Psoas muscle (tissue), 8 donors: ENCODE measurements around the gene SEPHS1. TPM values are rescaled to one million over a fixed set of nuclear protein-coding genes. Genes with fewer than 3 reads are reported as not detected.
A peak's percentile ranks its signal among the peaks of the same experiment; 100 is the strongest.

ENCODE experiments used
- ATAC-seq, 4 donors: fragments of 200-7000 bp; cut with Tn5 transposase; one replicate each; pipeline ENCODE4 v1.9.1; 2020; ENCODE audit warnings: moderate library complexity in 3 of 4, mild to moderate bottlenecking in 2 of 4
- DNase-seq, 2 donors: peaks; one replicate each; pipeline ENCODE4 v3.0.0-alpha.2; 2020
- H3K27ac ChIP-seq: fragments of 200-600 bp; one replicate; pipeline ENCODE4 v1.8.0; 2022
- H3K27me3 ChIP-seq, 3 donors: fragments of 200-600 bp in 1 of 3; one replicate each; pipeline versions ENCODE4 v1.6.1 to v1.8.0; 2013 to 2022; ENCODE audit warnings: low read length in 2 of 3, mild to moderate bottlenecking in 2 of 3, moderate library complexity in 1 of 3; ENCODE audit not compliant: insufficient read depth in 3 of 3
- H3K36me3 ChIP-seq, 2 donors: fragments of 200-600 bp in 1 of 2; one replicate each; pipeline versions ENCODE4 v1.6.1 to v1.8.0; 2013 to 2022; ENCODE audit warnings: low read depth in 1 of 2, mild to moderate bottlenecking in 1 of 2, moderate library complexity in 1 of 2; ENCODE audit not compliant: insufficient read depth in 1 of 2
- H3K4me1 ChIP-seq: fragments of 200-600 bp; one replicate; pipeline ENCODE4 v1.8.0; 2022
- H3K4me3 ChIP-seq: fragments of 200-600 bp; one replicate; pipeline ENCODE4 v1.8.0; 2022; ENCODE audit warnings: mild to moderate bottlenecking
- H3K9me3 ChIP-seq: fragments of 200-600 bp; one replicate; pipeline ENCODE4 v1.8.0; 2022
- CTCF ChIP-seq: fragments of 200-600 bp; IDR thresholded peaks from one replicate; pipeline ENCODE4 v1.8.0; 2022; ENCODE audit warnings: antibody characterized with exemption
- WGBS, 3 donors: extraction: QIAGEN DNeasy Blood & Tissue Kit; methylation state at CpG; one replicate each; pipeline versions ENCODE4 v1.1.6 to v1.1.7; 2013; 5-methylcytosine and 5-hydroxymethylcytosine counted together
- intact Hi-C, 2 donors: fragments of 100-400 bp; cut with DNase I; formaldehyde crosslinking; loops; one replicate each; pipeline versions ENCODE4 v1.11.0 to v1.14.2; 2022
- polyA plus RNA-seq, 3 donors: library from polyadenylated mRNA; stranded (reverse); fragments of 200-250 nt; gene quantifications; one replicate each; pipeline ENCODE4 v1.2.3, GENCODE V29; 2013
- total RNA-seq, 4 donors: library from RNA; stranded (reverse); fragmentation: NEBNext Ultra II Directional in 2 of 4; extraction: Animal tissue kit (Norgen Biotek cat#: 25700) in 2 of 4; gene quantifications; one replicate each; pipeline versions ENCODE4 v1.2.1 to v1.2.4, GENCODE V29; 2021 to 2023
- donor health status: healthy with polysubstance abuse.
- donor health status: DM: no; HTN: no; CAD: no; lungs with moderate emphysema.
- donor health status: Bipolar disorder and iron deficiency.
- donor health status: healthy.
- donor health status: DM: yes; HTN: yes; CAD: no.
- donor health status: DM: no; HTN: no; CAD: no.
- donor health status: DM: no; HTN: no; CAD: no.
- donor health status: DM: yes; HTN: yes; CAD: no.

Gene SEPHS1
- total and polyA plus RNA-seq, 7 donors, result 25.1 to 61.0 (median 27.1) TPM

GRCh38 chr10:13393640-13394039, 45.5 kb upstream of the SEPHS1 start:
- H3K27ac ChIP-seq, result no peak overlapping the region
- no peak for DNase-seq
- intact Hi-C loops, result no loop called here
- no peaks in the 10 kb centered on the region for H3K9me3 ChIP-seq
- ATAC-seq, result no peak
- TF ChIP-seq CTCF, result no peak
- no peak overlapping the region for H3K4me3 ChIP-seq
- 57 to 73% (median 58%) methylated on average over 4 of the region's 4 CpGs for WGBS, 3 donors
- peaks cover 0 to 3% (median 0%) of the 10 kb centered on the region in 3 donors for H3K27me3 ChIP-seq
- H3K36me3 ChIP-seq, result no peaks in the 10 kb centered on the region
- no peaks in the 10 kb centered on the region for H3K4me1 ChIP-seq

- Histone ChIP-seq H3K27ac (no peak overlapping the region), H3K4me1 (no peaks in the 10 kb centered on the region), H3K4me3 (no peak overlapping the region), H3K27me3 (peaks cover 0 to 3% (median 0%) of the 10 kb centered on the region in 3 donors), H3K36me3 (no peaks in the 10 kb centered on the region), H3K9me3 (no peaks in the 10 kb centered on the region)
- intact Hi-C loops, result no loop called here
- 81 to 89% (median 88%) methylated on average over 5 of the region's 5 CpGs for WGBS, 3 donors
- ATAC-seq (no peak), DNase-seq (no peak)
- TF ChIP-seq CTCF, result no peak
Observed at GRCh38 chr10:13392701-13393100, 44.6 kb upstream of the SEPHS1 start.

- DNase-seq (no peak), ATAC-seq (peak in 1 of 4 donors; percentile 54)
- intact Hi-C loops, result no loop called here
- Histone ChIP-seq H3K36me3 (no peaks in the 10 kb centered on the region), H3K27ac (no peak overlapping the region), H3K4me1 (no peaks in the 10 kb centered on the region), H3K4me3 (peak overlapping the region; percentile 26), H3K27me3 (peaks cover 0 to 8% (median 0%) of the 10 kb centered on the region in 3 donors), H3K9me3 (no peaks in the 10 kb centered on the region)
- WGBS, 3 donors, result 28 to 44% (median 33%) methylated on average over 20 of the region's 20 CpGs
- no peak for TF ChIP-seq CTCF
Observed at GRCh38 chr10:13390604-13391522, 42.8 kb upstream of the SEPHS1 start.

DNA sequence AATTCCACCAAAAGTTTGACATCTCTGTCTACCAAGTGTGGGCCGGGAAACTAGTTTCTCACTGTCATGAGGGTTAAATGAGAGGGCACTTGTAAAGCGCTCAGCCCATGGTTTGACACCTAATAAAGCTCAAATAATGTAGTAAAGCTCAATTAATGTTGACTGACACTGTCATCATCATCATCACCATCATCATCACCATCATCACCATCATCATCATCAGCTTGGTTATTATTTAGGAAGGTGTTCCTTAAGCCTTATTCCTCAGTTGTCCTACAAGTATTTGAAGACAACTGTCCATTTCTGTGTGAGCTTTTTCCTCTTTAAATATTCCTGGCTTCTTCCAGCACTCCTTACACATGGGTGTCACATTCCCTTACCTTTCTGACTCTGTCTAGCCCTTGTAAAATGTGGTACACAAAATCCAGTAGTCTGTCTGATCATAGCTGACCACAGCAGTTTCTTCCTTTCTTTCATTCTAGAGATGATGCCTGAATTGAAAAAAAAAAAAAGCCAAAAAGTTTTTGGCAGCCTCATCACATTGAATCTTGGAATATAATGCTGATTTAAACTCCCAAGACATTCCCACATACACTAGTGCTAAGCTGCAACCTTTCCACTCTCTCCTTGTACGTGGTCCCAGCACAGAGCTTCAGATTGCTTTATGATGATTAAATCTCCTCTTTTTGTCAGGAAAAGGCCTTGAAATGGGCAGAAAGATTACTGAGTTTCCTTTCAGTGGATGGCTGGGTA, 40.6 kb upstream of the SEPHS1 start:
- no peak overlapping the region for H3K4me3 ChIP-seq
- DNase-seq (no peak), ATAC-seq (no peak)
- no peaks in the 10 kb centered on the region for H3K9me3 ChIP-seq
- intact Hi-C loops, result no loop called here
- WGBS, 3 donors, result 65 to 83% (median 79%) methylated on average over 3 of the region's 3 CpGs
- no peaks in the 10 kb centered on the region for H3K4me1 ChIP-seq
- H3K27me3 ChIP-seq, result peaks cover 0 to 20% (median 0%) of the 10 kb centered on the region in 3 donors
- H3K36me3 ChIP-seq, result no peaks in the 10 kb centered on the region
- H3K27ac ChIP-seq, result no peak overlapping the region
- TF ChIP-seq CTCF, result no peak
